DMS114 treated with DMSO at 0.1 percent for 48 hours (cell line): Measurements from ENCODE around the gene RHOBTB3.
"Not testable (repeated sequence)": the region's sequence is repeated elsewhere in the genome, so short reads cannot be mapped to it uniquely, and the experiment has no call there.

Experiments used
- DNase-seq: peaks from one replicate; lab custom pipeline; 2025; ENCODE audit not compliant: unreplicated experiment; lab: John Stamatoyannopoulos, UW

The RHOBTB3 gene, protein sequence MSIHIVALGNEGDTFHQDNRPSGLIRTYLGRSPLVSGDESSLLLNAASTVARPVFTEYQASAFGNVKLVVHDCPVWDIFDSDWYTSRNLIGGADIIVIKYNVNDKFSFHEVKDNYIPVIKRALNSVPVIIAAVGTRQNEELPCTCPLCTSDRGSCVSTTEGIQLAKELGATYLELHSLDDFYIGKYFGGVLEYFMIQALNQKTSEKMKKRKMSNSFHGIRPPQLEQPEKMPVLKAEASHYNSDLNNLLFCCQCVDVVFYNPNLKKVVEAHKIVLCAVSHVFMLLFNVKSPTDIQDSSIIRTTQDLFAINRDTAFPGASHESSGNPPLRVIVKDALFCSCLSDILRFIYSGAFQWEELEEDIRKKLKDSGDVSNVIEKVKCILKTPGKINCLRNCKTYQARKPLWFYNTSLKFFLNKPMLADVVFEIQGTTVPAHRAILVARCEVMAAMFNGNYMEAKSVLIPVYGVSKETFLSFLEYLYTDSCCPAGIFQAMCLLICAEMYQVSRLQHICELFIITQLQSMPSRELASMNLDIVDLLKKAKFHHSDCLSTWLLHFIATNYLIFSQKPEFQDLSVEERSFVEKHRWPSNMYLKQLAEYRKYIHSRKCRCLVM

GRCh38 chr5:95730730-95731570 is at the start of gene RHOBTB3:
Gene RHOBTB3, plus strand, starts transcription at chr5:95731336. Its CDS starts 347 bp downstream, at chr5:95731683.
- DNase-seq = peak; percentile 74

GRCh38 chr5:95682891-95683290 is 48.2 kb upstream of the RHOBTB3 start, which contains the start of gene SPATA9:
Gene SPATA9, minus strand, starts transcription at chr5:95682991. Its CDS starts 137 bp downstream, at chr5:95682854.
- DNase-seq = no peak

- no peak for DNase-seq
Measured at GRCh38 chr5:95684361-95684760, 46.8 kb upstream of the RHOBTB3 start.

- no peak for DNase-seq
Measured at GRCh38 chr5:95686651-95687050, 44.5 kb upstream of the RHOBTB3 start.

GRCh38 chr5:95689680-95690079 is 41.5 kb upstream of the RHOBTB3 start:
- DNase-seq = no peak

DNA sequence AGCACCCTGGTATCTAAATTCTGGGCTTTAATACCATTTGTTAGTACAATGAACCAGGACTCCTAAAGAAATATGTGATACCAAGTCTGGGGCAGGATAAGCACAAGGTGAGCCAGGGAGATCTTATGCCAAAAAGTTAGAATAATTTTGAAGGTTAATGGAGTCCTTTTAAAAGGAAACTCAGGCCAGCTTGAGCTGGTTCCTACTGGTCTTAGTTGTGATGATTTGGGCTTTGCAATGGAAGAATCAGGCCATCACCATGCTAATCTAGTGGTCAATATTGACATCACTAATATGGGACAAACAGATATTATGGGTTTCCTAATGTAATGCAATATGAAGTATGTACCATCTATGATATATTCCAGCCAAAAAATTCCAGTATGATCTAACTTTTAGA is 40.8 kb upstream of the RHOBTB3 start:
- no peak for DNase-seq

GRCh38 chr5:95697781-95698681 is 33.1 kb upstream of the RHOBTB3 start:
- DNase-seq = peak; percentile 53

- DNase-seq = no peak
Measured at GRCh38 chr5:95699337-95699736, 31.8 kb upstream of the RHOBTB3 start.

- DNase-seq = no peak
Measured at GRCh38 chr5:95701074-95701473, 30.1 kb upstream of the RHOBTB3 start.

- no peak for DNase-seq
Measured at GRCh38 chr5:95704150-95704549, 27.0 kb upstream of the RHOBTB3 start.

- DNase-seq = not testable (repeated sequence)
Measured at GRCh38 chr5:95706196-95706595, 24.9 kb upstream of the RHOBTB3 start.

- no peak for DNase-seq
Measured at GRCh38 chr5:95707055-95707454, 24.1 kb upstream of the RHOBTB3 start.

GRCh38 chr5:95707534-95708188 is 23.5 kb upstream of the RHOBTB3 start:
- DNase-seq = not testable (repeated sequence)

DNA sequence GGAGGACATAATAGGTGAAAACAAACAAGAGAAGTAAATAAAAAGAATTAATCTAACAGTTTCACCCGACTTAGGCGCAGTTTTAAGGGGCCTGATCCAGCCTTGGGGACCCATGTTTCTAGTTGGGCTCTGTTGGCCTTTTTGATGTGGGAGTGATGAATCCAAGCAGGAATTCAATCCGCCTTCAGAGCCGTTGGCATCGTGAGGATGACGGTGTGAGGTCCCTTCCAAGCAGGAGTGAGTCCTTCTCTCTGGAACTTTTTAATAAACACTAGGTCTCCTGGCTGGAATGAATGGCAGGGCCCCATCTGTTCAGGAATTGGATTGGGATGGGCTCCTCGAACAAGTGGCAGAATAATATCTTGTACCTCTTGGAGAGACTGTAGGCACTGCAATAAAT is 22.3 kb upstream of the RHOBTB3 start:
- DNase-seq = no peak

DNA sequence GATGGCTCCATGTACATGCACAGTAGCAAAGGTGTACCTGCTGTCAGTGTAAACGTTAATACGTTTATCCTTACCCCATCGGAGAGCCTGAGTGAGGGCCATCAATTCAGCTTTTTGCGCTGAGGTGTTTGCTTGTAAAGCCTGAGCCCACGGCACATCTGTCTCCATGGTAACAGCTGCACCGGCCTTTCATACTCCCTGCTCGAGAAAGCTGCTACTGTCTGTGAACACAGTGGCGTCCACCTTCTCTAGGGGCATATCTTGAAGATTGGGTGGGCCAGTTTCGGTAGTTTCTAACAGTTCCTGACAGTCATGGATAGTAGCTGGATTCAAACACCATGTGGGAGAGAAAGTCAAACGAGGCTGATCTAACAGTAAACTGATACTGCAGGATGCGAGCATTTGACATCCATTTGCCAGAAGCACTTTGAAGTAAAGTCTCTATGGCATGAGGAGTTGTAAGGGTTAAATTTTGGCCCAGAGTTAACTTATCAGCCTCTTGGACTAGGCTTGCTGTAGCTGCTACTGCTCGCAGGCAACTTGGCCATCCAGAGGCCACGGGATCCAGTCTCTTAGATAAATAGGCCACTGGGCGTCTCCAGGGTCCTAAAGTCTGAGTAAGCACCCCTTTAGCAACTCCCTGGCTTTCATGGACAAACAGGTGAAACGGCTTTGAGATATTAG is 21.0 kb upstream of the RHOBTB3 start:
- DNase-seq = no peak

DNA sequence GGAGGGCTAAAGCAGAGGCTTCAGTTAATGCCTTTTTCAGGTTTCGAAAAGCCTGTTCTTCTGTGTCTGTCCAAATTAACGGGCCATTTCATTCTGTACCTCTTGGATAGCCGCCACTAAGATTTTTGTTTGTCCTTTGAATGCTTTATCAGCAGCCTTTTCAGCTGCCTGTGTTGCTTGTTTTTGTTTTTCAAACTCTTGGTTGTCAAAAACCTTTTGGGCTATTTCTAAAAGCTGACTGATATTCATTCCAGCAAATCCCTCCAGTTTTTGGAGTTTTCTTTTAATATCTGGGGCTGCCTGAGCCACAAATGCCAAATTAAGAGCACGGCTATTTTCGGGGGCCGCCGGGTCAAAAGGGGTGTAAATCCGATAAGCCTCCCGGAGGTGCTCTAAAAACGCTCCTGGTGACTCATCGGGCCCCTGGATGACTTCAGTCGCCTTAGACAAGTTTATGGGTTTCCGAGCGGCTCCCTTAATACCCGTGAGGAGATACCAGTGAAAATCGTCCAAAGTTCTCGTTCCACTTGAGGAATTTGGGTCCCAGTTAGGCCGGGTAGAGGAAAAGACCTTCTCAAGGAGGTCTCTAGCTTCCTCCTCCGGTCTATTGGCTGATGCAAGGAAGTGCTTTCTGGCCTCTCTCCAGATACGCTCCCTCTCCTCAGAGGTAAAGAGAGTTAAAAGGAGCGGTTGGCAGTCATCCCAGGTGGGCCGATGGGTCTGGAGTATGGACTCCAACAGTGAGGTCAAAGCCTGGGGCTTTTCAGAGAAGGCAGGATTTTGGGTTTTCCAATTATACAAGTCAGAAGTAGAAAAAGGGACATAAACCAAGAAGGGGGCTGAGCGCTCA is 20.3 kb upstream of the RHOBTB3 start:
- DNase-seq = not testable (repeated sequence)

DNA sequence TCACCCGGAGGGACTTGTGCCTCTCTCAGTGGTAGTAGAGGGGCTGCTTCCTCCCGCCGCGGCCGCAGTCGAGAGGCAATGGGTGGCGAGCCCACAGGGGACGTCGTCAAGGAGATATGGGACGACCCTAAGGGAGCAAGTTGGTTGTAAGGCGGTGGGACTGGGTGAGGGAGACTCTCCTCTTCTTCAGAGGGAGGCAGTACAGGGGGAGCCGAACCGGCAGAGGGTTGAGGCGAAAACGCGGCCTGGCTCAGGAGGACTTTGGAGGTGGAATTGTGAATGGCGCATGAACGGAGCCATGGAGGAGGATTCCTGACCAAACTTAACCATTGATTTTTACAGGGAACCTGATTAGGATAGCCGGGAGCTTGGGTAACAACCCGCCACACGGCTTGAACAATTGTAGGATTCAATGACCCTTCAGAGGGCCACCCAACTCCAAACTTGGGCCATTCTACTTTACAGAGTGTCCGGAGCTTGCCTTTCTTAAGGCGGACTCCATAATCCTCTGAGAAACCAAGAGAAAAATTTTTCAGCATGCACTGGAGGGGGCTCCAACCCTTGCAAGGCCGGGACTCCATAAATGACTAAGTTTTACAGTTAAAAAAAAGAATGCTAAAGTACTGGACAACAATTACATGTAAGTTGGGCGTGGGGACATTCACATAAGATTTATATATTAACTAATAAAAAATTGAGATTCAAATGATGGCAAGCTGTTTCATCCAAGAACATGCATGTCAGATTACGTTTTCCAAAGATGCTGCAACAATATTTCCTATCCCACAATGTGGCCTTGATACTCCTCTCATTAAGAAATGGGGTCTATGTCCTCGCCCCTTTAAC is 19.4 kb upstream of the RHOBTB3 start:
- DNase-seq = no peak
